Liver (tissue), 3 donors: Measurements from ENCODE around the gene ERC1.

Experiments used
- EGR1 ChIP-seq, 2 donors: IDR thresholded peaks; 2 replicates each; pipeline ENCODE4 v1.6.1; 2016 to 2018; ENCODE audit warnings: antibody characterized with exemption in 2 of 2, low read depth in 2 of 2
- FOXA1 ChIP-seq: IDR thresholded peaks from 2 replicates; pipeline ENCODE4 v1.6.1; 2016; ENCODE audit warnings: antibody characterized with exemption
- HNF4G ChIP-seq: IDR thresholded peaks from 2 replicates; pipeline ENCODE4 v1.6.1; 2016; ENCODE audit warnings: antibody characterized with exemption
- JUND ChIP-seq, 2 donors: IDR thresholded peaks; 2 replicates each; pipeline ENCODE4 v1.6.1; 2016; ENCODE audit warnings: antibody characterized with exemption in 2 of 2
- NR2F2 ChIP-seq: IDR thresholded peaks from 2 replicates; pipeline ENCODE4 v1.6.1; 2016; ENCODE audit warnings: antibody characterized with exemption
- RXRA ChIP-seq, 2 donors: IDR thresholded peaks; 2 replicates each; pipeline ENCODE4 v1.6.1; 2017 to 2018; ENCODE audit warnings: antibody characterized with exemption in 2 of 2, mild to moderate bottlenecking in 1 of 2
- TAF1 ChIP-seq: conservative IDR thresholded peaks from 2 replicates; pipeline ENCODE4 v1.6.1; 2016; ENCODE audit warnings: antibody characterized with exemption, mild to moderate bottlenecking
- YY1 ChIP-seq: IDR thresholded peaks from 2 replicates; pipeline ENCODE4 v1.6.1; 2016; ENCODE audit warnings: antibody characterized with exemption, mild to moderate bottlenecking
- TF ChIP-seq, protein P1 (sequence below): fragments of 150-350 bp; IDR thresholded peaks from 2 replicates; pipeline ENCODE4 v1.5.1; 2017; ENCODE audit warnings: improper control_type of control experiment, low read depth, low read length; ENCODE audit not compliant: missing input control
- TF ChIP-seq, protein P2 (sequence below): IDR thresholded peaks from 2 replicates; pipeline ENCODE4 v1.6.1; 2016; ENCODE audit warnings: antibody characterized with exemption
- TF ChIP-seq, protein P3 (sequence below): IDR thresholded peaks from 2 replicates; pipeline ENCODE4 v1.6.1; 2016; ENCODE audit warnings: antibody characterized with exemption, mild to moderate bottlenecking
- TF ChIP-seq, protein P4 (sequence below): IDR thresholded peaks from 2 replicates; pipeline ENCODE4 v1.6.1; 2016; ENCODE audit warnings: antibody characterized with exemption
- TF ChIP-seq, protein P5 (sequence below): IDR thresholded peaks from 2 replicates; pipeline ENCODE4 v1.6.1; 2016; ENCODE audit warnings: antibody characterized with exemption
- donor health status: healthy.
- donor health status: healthy.

DNA sequence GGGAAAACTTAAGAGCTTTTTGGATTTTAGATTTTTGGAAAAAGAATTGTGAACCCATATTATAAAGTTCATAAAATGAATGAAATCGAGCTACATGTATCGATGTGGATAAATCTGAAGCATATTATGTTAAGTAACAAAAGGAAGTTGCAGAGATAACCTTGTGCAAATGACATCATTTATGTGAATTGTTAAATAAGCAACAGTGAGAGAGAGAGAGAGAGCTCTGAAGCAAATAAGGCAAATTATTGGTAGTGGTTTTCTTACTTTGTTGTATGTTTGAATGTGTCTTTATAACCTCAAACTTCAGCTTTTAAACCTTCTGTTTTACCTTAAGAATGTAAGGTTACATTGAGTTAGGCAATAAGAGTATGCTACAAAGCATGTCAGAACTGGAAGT lies 78.8 kb downstream of the ERC1 start:
- TF ChIP-seq, protein P1, sequence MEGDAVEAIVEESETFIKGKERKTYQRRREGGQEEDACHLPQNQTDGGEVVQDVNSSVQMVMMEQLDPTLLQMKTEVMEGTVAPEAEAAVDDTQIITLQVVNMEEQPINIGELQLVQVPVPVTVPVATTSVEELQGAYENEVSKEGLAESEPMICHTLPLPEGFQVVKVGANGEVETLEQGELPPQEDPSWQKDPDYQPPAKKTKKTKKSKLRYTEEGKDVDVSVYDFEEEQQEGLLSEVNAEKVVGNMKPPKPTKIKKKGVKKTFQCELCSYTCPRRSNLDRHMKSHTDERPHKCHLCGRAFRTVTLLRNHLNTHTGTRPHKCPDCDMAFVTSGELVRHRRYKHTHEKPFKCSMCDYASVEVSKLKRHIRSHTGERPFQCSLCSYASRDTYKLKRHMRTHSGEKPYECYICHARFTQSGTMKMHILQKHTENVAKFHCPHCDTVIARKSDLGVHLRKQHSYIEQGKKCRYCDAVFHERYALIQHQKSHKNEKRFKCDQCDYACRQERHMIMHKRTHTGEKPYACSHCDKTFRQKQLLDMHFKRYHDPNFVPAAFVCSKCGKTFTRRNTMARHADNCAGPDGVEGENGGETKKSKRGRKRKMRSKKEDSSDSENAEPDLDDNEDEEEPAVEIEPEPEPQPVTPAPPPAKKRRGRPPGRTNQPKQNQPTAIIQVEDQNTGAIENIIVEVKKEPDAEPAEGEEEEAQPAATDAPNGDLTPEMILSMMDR: no peak
- TF ChIP-seq, protein P2, sequence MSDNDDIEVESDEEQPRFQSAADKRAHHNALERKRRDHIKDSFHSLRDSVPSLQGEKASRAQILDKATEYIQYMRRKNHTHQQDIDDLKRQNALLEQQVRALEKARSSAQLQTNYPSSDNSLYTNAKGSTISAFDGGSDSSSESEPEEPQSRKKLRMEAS: no peak
- TF ChIP-seq JUND (IDR thresholded peaks at IDR 0.05) (no peak), TAF1 (no peak), RXRA (IDR thresholded peaks at IDR 0.05) (no peak), YY1 (no peak), NR2F2 (no peak), EGR1 (IDR thresholded peaks at IDR 0.05; ENCODE audit: low read depth in 2 of 2) (no peak), HNF4G (no peak), FOXA1 (no peak)
- TF ChIP-seq, protein P3, sequence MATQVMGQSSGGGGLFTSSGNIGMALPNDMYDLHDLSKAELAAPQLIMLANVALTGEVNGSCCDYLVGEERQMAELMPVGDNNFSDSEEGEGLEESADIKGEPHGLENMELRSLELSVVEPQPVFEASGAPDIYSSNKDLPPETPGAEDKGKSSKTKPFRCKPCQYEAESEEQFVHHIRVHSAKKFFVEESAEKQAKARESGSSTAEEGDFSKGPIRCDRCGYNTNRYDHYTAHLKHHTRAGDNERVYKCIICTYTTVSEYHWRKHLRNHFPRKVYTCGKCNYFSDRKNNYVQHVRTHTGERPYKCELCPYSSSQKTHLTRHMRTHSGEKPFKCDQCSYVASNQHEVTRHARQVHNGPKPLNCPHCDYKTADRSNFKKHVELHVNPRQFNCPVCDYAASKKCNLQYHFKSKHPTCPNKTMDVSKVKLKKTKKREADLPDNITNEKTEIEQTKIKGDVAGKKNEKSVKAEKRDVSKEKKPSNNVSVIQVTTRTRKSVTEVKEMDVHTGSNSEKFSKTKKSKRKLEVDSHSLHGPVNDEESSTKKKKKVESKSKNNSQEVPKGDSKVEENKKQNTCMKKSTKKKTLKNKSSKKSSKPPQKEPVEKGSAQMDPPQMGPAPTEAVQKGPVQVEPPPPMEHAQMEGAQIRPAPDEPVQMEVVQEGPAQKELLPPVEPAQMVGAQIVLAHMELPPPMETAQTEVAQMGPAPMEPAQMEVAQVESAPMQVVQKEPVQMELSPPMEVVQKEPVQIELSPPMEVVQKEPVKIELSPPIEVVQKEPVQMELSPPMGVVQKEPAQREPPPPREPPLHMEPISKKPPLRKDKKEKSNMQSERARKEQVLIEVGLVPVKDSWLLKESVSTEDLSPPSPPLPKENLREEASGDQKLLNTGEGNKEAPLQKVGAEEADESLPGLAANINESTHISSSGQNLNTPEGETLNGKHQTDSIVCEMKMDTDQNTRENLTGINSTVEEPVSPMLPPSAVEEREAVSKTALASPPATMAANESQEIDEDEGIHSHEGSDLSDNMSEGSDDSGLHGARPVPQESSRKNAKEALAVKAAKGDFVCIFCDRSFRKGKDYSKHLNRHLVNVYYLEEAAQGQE: no peak
- TF ChIP-seq, protein P4, sequence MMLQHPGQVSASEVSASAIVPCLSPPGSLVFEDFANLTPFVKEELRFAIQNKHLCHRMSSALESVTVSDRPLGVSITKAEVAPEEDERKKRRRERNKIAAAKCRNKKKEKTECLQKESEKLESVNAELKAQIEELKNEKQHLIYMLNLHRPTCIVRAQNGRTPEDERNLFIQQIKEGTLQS: no peak
- TF ChIP-seq, protein P5, sequence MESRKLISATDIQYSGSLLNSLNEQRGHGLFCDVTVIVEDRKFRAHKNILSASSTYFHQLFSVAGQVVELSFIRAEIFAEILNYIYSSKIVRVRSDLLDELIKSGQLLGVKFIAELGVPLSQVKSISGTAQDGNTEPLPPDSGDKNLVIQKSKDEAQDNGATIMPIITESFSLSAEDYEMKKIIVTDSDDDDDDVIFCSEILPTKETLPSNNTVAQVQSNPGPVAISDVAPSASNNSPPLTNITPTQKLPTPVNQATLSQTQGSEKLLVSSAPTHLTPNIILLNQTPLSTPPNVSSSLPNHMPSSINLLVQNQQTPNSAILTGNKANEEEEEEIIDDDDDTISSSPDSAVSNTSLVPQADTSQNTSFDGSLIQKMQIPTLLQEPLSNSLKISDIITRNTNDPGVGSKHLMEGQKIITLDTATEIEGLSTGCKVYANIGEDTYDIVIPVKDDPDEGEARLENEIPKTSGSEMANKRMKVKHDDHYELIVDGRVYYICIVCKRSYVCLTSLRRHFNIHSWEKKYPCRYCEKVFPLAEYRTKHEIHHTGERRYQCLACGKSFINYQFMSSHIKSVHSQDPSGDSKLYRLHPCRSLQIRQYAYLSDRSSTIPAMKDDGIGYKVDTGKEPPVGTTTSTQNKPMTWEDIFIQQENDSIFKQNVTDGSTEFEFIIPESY: no peak
